ENCODE measurements around the gene PUS7L.
A peak's percentile ranks its signal among the peaks of the same experiment; 100 is the strongest.
"Not testable (repeated sequence)": the region's sequence is repeated elsewhere in the genome, so short reads cannot be mapped to it uniquely, and the experiment has no call there.

PUS7L gene

DNA sequence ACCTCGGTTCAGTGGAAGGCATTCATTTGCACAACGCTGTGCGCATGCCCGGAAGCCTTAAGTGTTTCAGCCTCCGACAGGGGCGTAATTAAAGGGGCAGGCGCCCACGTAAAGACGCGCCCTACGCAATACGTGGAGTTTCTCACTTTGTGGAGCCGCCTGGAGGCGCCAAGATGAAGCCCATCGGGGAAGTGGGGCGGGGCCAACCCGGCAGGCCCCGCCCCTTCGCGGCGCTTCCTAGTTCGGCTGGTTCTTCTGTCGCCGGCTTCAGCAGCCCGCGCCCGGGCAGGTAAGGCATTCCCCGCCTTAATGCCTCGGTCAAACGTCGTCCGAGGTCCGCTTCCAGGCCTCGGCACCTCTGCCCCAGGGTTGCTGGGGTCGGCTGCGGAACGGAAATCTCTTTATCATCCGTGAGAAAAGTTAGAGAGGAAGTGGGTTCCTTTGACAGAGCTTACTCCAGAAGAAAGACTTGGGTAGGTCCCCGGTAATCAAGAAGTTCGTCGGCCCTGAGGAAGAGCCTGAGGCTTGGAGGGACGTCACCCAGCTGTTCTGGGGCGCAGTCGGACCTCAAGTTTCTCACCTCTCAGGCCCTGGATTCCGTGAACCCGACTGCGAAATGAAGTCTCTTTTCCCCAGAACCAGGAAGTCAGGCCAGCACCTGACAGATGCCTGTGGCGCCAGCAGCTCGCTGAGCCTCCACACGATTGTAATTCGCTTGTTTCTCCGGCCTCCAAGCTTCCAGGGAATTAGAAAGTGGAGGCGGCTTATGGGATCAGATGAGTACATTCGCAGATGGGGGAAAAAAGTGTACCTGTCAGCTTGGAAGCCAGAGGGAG, at the start of gene PUS7L, which contains the start of gene IRAK4:
PUS7L (minus strand) TSS at position 63 of the 836 bp plus-strand sequence. CDS start 3,545 bp downstream, outside the sequence.
IRAK4 (plus strand) TSS at position 224 of the 836 bp plus-strand sequence. CDS start 9,161 bp downstream, outside the sequence.
- peak; percentile 97 for DNase-seq

- DNase-seq = no peak
Measured at GRCh38 chr12:43807386-43807785, 48.8 kb upstream of the PUS7L start.

- DNase-seq = no peak
Measured at GRCh38 chr12:43806737-43807072, 48.1 kb upstream of the PUS7L start.

DNA sequence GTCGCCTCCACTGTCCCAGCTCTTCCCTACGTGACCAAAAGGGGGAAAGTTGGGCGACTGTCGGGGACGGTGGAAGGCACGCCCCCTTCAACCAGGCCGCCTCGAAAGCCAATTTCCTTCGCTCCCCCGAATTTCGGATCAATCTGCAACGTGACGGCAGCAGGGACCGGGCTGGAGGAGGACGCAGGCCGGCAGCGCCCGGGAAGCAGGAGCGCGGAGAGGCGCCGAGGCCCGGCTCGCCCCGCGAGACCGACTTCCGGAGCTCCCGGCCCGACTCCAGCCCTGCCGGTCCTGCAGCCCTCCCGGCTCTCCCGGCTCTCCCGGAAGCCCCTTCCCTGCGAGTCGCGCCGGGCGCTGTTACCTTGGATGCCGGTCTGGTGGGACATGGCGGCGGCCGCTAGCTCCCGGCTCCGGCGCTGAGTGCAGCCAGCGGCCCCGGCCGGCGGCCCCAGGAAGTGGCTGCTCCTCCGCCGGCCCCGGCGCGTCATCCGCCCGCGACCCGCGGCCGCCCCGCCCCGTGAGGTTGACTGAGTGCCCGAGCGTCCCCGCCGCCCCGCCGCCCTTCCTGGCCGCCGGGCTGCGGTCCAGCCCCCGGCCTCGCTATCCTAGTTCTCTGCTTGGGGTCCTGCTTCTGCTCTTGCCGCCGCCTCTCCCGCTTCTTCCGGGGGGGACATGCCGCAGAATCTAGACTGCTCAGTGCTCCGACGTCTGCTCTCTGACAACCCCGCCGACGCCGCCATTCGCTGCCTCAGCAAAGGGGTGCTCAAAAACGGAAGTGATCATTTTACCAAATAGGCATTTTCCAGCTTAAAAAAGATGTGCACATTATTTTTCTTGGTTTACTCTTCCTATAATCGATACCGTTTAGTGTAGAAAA, 47.5 kb upstream of the PUS7L start, which contains the start of gene TWF1:
TWF1 (minus strand) TSS at position 458 of the 877 bp plus-strand sequence; CDS start at position 386, 72 bp downstream.
- peak; percentile 91 for DNase-seq

GRCh38 chr12:43805149-43805859, 46.7 kb upstream of the PUS7L start:
- peak; percentile 26 for DNase-seq

DNA sequence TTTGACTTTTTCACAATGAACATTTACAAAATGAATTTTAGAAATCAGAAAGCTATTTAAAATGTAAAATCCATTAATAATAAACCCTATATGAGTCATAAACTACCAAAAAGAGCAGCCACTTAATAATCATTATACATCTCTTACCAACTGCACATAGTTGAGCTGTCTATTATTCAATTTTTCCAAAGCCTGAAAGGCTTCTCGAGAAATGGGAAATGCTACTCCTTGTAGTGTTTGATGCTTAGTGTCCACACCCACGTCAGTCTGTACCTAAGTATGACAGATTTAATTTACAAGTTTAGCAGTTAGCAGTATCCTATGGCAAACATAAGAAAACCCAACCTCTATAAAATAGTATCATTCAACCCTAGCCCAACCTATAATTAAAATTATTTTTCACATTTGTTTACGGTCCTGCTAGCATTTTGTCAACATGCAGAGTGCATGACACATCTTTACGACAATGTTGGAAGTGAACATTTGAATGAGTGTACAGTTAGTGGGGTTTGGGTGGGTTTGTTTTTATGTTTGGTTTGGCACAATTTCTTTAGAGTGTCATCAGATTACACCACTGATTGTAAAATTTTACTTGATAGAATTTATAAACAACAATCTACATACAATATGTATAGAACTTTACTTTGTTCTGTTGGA, 39.1 kb upstream of the PUS7L start:
- DNase-seq = no peak

GRCh38 chr12:43795716-43796280, 37.2 kb upstream of the PUS7L start:
- no peak for DNase-seq

DNA sequence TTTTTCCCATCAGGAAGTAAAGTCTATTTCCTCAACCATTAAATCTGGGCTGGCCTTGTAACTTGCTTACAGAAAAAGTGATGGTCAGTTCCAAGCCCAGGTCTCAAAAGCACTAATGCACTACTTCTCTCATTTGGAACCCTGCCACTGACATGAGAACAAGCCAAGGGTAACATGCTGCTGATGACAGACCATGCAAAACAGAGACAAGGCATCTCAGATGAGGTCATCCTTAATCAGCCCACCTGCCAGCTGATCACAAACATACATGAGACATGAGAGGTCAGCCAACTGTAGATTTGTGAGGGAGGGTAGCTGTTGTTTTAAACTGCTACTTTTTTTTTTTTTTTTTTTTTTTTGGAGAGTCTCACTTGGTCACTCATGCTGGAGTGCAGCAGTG, 31.4 kb upstream of the PUS7L start:
- no peak for DNase-seq

DNA sequence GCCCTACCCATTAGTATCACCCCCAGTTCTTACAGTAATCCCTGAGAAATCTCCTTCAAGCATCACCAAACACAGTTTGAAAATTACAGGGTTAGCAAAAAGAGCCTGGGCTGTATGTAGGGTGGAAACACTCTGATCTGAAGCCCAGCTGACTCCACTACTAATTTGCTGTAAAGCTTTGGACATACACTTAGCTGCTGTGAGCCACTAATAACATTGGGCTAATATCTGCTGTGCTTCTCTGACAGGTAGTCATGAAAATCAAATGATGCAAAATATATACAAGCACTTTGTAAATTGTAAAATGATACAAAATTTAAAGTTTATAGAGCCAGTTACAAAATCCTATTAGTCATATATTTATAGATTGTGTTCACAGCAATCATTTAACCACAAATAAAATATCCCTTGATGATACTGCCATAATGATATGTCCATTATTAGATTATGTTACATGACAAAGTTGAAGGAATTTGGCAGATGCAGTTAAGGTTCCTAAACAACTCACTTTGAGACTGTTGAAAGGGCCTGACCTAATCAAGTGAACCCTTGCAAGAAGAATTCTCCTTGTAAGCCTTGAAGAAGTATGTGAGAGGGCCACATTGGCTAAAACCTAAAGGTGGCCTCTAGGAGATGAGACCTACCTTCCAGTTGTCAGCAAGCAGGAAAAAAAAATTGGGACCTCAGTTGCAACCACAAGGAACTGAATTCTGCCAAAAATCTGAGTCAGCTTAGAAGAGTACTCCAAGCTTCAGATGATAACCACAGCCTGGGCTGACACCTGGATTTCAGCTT, 28.5 kb upstream of the PUS7L start:
- DNase-seq = no peak

- peak; percentile 22 for DNase-seq
Measured at GRCh38 chr12:43776498-43776897, 17.9 kb upstream of the PUS7L start.

DNA sequence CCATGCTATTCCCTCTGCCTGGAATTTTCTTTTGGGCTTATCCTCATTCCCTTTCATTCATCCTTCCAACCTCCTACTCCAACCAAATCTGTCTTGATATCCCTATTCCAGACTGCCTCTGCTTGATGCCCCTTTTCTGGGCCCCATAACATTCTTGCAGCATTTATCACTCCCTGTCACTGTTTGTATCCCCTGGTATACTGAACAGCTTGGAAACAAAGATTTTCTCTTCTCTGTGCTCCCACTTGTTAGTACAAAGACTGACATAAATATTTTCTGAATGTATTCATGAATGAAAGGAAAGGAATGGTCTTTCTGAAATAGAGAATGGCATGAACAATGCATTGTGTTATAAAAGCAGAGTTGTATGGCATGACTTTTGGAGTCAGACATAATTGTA, 7.7 kb upstream of the PUS7L start:
- no peak for DNase-seq

DNA sequence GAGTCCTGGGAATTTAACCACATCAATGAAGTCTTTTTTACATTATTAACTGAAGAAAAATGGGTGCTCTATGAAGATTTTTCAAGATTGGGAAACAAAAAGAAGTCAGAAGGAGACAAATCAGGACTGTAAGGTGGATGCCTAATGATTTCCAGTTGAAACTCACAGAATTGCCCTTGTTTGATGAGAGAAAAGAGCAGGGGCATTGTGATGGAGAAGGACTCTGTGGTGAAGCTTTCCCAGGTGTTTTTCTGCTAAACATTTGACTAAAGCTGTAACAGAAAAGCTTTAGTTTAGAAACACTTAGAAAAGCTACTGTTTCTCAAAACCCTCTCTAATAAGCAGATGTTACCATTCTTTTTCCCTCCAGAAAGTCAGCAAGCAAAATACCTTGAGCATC, 5.9 kb upstream of the PUS7L start:
- no peak for DNase-seq

- no peak for DNase-seq
Measured at GRCh38 chr12:43763769-43764168, 5.2 kb upstream of the PUS7L start.

DNA sequence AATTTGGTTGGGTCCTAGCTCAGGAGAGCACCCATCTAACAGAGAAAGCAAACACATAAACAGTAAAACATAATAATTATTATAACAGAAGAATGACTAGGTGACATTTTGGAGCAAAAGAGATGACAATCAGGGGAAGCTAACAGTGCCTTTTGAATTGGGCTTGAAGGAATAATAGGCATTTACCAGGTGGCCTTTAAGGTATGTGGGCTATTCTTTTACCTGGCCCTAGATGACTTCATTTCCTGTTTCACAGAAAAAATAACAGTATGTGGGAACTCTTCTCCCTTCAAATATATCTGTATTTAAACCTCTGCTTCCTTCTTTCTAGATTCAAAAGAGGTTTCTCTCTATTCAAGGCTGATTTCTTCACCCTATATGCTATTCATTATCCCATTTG, 4.0 kb upstream of the PUS7L start:
- DNase-seq = no peak

GRCh38 chr12:43761500-43761899, 2.9 kb upstream of the PUS7L start:
- no peak for DNase-seq

- DNase-seq = no peak
Measured at GRCh38 chr12:43760396-43760795, 1.8 kb upstream of the PUS7L start.

DNA sequence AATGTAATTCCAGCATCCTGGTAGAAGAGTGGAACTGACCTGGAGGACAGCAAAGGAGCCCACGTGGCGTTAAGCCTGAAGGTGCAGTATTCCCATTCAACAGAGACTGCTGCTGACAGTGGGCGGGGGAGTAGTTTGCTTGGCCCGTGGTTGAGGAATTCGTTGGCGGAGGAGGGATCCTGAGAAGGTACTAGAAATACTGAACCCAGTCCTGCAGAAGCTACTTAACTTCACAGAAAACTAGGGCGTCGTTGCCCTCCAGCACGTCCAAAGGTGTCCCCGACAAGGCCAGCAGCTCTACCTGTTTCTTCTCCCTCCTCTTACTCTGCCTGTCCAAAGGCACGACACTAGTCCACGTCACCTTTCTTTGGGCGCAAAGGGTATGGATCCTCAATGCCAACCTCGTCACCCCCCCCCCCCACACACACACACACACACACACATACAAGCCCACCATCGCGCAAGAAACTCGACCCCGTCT, 303 bp downstream of the PUS7L start:
- DNase-seq = no peak

DNA sequence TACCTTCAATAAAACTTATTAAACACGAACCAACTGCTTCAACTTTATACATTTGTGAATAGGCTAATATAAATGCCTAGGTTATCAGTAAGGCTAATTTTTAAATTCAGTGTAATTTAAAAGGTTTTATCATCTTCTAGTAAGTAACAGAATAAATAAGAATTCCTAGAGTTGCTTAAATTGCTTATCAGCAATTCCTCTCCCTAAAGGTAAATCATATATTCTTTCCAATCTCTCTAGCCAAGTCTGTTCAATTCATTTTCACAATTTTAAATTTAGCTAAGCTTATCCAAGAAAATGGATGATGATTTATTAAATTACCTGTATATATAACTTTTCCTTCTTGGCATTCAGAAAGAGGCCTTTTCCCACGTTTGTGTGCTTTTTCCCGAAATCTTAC, 4.6 kb downstream of the PUS7L start:
- DNase-seq = no peak

- not testable (repeated sequence) for DNase-seq
Measured at GRCh38 chr12:43751360-43751759, 7.2 kb downstream of the PUS7L start.

GRCh38 chr12:43750814-43751213, 7.8 kb downstream of the PUS7L start:
- no peak for DNase-seq

DNA sequence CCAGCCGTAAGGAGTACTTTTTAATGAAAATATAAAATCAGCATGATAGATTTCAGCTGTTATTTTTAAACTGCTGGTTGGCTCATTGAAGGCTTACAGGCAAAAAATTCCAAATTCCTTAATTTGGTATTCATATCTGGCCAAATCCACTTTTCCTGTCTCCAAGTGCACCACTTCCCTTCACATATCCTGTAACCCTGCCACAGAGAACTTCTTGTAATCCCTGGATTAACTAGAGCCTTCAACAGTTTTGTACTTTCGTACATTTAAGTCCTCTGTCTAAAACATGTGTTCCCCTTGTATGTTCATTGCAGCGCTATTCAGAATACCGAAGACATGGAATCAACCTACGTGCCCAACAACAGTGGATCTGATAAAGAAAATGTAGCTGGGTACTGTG, 9.6 kb downstream of the PUS7L start:
- DNase-seq = no peak

Data from activated CD4-positive, alpha-beta T cell treated with anti-CD3 and anti-CD28 coated beads, Interleukin-10, Interleukin-2, amounts not matched to agents 100 ng/mL and 50 ng/mL, durations not matched to agents 16 hours and 8 hours (primary cell).